Astrocyte (in vitro differentiated cells and primary cell): ENCODE data around the gene STOML1. TPM values are rescaled to one million over a fixed set of nuclear protein-coding genes. Genes with fewer than 3 reads are reported as not detected.
A peak's percentile ranks its signal among the peaks of the same experiment; 100 is the strongest.

Experiments
- DNase-seq: peaks from one replicate; pipeline ENCODE4 v3.0.0-alpha.2; 2010; ENCODE audit warnings: low read depth
- FAIRE-seq: peaks from 2 replicates; lab custom pipeline; 2011; peaks lifted over from hg19 to GRCh38; lab: Jason Lieb, UNC
- H2AFZ ChIP-seq: 2 replicates; pipeline ENCODE4 v1.6.0; 2012; ENCODE audit warnings: low read depth, low read length, inconsistent platforms
- H3K27ac ChIP-seq: 2 replicates; pipeline ENCODE4 v1.5.1; 2011; ENCODE audit warnings: low read depth, low read length, inconsistent platforms
- H3K27me3 ChIP-seq: 2 replicates; pipeline ENCODE4 v1.6.0; 2011; ENCODE audit warnings: low read length, inconsistent platforms; ENCODE audit not compliant: insufficient read depth
- H3K36me3 ChIP-seq: 2 replicates; pipeline ENCODE4 v1.5.1; 2011; ENCODE audit warnings: low read length, inconsistent platforms; ENCODE audit not compliant: insufficient read depth
- H3K4me1 ChIP-seq: 2 replicates; pipeline ENCODE4 v1.5.1; 2011; ENCODE audit warnings: low read length, inconsistent platforms; ENCODE audit not compliant: insufficient read depth
- H3K4me2 ChIP-seq: 2 replicates; pipeline ENCODE4 v1.6.0; 2012; ENCODE audit warnings: low read length, inconsistent platforms
- H3K4me3 ChIP-seq: 2 replicates; pipeline ENCODE4 v1.5.1; 2011; ENCODE audit warnings: low read depth, mild to moderate bottlenecking, low read length, inconsistent platforms; ENCODE audit not compliant: insufficient read depth
- H3K79me2 ChIP-seq: 2 replicates; pipeline ENCODE4 v1.6.0; 2012; ENCODE audit warnings: mild to moderate bottlenecking, low read length, inconsistent platforms; ENCODE audit not compliant: insufficient read depth
- H3K9ac ChIP-seq: 2 replicates; pipeline ENCODE4 v1.6.0; 2012; ENCODE audit warnings: mild to moderate bottlenecking, low read length, inconsistent platforms
- H3K9me3 ChIP-seq: 2 replicates; pipeline ENCODE4 v1.5.1; 2012; ENCODE audit warnings: low read depth, mild to moderate bottlenecking, low read length, inconsistent platforms; ENCODE audit not compliant: insufficient read depth
- H4K20me1 ChIP-seq: 2 replicates; pipeline ENCODE4 v1.6.0; 2012; ENCODE audit warnings: low read length, inconsistent platforms; ENCODE audit not compliant: insufficient read depth
- H3K27ac Mint-ChIP-seq: one replicate; pipeline ENCODE4 v1.8.0; 2021; ENCODE audit warnings: mild to moderate bottlenecking, mixed read lengths; ENCODE audit not compliant: unreplicated experiment
- H3K27me3 Mint-ChIP-seq: one replicate; pipeline ENCODE4 v1.8.0; 2021; ENCODE audit warnings: low read depth, mixed read lengths; ENCODE audit not compliant: unreplicated experiment
- H3K36me3 Mint-ChIP-seq: one replicate; pipeline ENCODE4 v1.8.0; 2021; ENCODE audit warnings: low read depth, mixed read lengths; ENCODE audit not compliant: unreplicated experiment
- H3K4me1 Mint-ChIP-seq: one replicate; pipeline ENCODE4 v1.8.0; 2021; ENCODE audit warnings: low read depth, mixed read lengths; ENCODE audit not compliant: unreplicated experiment
- H3K4me3 Mint-ChIP-seq: one replicate; pipeline ENCODE4 v1.8.0; 2021; ENCODE audit warnings: mild to moderate bottlenecking, moderate library complexity, mixed read lengths; ENCODE audit not compliant: unreplicated experiment
- H3K9me3 Mint-ChIP-seq: one replicate; pipeline ENCODE4 v1.8.0; 2021; ENCODE audit warnings: mild to moderate bottlenecking, mixed read lengths; ENCODE audit not compliant: unreplicated experiment
- EZH2 ChIP-seq: IDR thresholded peaks from 2 replicates; pipeline ENCODE4 v1.6.1; 2012; ENCODE audit warnings: mild to moderate bottlenecking, low read length, inconsistent platforms; ENCODE audit not compliant: insufficient read depth
- total RNA-seq: library from RNA; stranded (reverse); gene quantifications from 2 replicates; pipeline ENCODE4 v1.2.1, GENCODE V29; 2021
- TF ChIP-seq, protein P1 (sequence below): IDR thresholded peaks from 2 replicates; pipeline ENCODE4 v1.5.1; 2011; ENCODE audit warnings: low read depth, mild to moderate bottlenecking, inconsistent platforms, low read length, moderate library complexity; ENCODE audit not compliant: insufficient read depth

STOML1 gene
- total RNA-seq, 1 donor from 2014 or later = 12.4 TPM

DNA sequence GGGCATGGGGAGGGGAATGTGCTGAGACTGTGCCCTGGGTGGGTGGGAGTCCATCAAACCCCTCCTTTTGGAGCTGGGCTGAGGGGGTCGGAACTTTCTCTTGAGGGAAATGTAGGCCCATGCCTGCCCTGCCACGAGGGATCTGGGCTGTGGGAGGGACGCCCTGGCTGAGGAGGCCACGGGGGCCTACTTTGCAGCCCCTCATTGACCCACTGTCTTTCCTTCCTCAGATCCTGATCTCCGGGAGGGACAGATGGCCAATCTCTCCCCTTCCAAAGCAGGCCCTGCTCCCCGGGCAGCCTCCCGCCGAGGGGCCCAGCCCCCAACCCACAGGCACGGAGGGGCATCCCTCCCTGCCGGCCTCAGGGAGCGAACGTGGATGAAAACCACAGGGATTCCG, 40.5 kb downstream of the STOML1 start:
- Histone ChIP-seq H3K9me3 (no peaks in the 10 kb centered on the region), H3K9ac (peak overlapping the region; percentile 76), H3K27me3 (no peaks in the 10 kb centered on the region), H3K4me2 (peak overlapping the region; percentile 61), H3K36me3 (peaks cover 39% of the 10 kb centered on the region), H3K27ac (peak overlapping the region; percentile 83), H2AFZ (no peak overlapping the region), H4K20me1 (peaks cover 6% of the 10 kb centered on the region), H3K4me3 (no peak overlapping the region), H3K4me1 (peaks cover 29% of the 10 kb centered on the region), H3K79me2 (no peaks in the 10 kb centered on the region)
- FAIRE-seq = no peak
- H3K36me3 Mint-ChIP-seq = peaks cover 23% of the 10 kb centered on the region
- H3K4me1 Mint-ChIP-seq = peaks cover 41% of the 10 kb centered on the region
- no peaks in the 10 kb centered on the region for H3K27me3 Mint-ChIP-seq
- no peak for DNase-seq
- TF ChIP-seq, protein P1, sequence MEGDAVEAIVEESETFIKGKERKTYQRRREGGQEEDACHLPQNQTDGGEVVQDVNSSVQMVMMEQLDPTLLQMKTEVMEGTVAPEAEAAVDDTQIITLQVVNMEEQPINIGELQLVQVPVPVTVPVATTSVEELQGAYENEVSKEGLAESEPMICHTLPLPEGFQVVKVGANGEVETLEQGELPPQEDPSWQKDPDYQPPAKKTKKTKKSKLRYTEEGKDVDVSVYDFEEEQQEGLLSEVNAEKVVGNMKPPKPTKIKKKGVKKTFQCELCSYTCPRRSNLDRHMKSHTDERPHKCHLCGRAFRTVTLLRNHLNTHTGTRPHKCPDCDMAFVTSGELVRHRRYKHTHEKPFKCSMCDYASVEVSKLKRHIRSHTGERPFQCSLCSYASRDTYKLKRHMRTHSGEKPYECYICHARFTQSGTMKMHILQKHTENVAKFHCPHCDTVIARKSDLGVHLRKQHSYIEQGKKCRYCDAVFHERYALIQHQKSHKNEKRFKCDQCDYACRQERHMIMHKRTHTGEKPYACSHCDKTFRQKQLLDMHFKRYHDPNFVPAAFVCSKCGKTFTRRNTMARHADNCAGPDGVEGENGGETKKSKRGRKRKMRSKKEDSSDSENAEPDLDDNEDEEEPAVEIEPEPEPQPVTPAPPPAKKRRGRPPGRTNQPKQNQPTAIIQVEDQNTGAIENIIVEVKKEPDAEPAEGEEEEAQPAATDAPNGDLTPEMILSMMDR = no peak
- TF ChIP-seq EZH2 = no peak
- H3K4me3 Mint-ChIP-seq = peak overlapping the region; percentile 29
- H3K9me3 Mint-ChIP-seq = no peaks in the 10 kb centered on the region
- H3K27ac Mint-ChIP-seq = peak overlapping the region; percentile 96

DNA sequence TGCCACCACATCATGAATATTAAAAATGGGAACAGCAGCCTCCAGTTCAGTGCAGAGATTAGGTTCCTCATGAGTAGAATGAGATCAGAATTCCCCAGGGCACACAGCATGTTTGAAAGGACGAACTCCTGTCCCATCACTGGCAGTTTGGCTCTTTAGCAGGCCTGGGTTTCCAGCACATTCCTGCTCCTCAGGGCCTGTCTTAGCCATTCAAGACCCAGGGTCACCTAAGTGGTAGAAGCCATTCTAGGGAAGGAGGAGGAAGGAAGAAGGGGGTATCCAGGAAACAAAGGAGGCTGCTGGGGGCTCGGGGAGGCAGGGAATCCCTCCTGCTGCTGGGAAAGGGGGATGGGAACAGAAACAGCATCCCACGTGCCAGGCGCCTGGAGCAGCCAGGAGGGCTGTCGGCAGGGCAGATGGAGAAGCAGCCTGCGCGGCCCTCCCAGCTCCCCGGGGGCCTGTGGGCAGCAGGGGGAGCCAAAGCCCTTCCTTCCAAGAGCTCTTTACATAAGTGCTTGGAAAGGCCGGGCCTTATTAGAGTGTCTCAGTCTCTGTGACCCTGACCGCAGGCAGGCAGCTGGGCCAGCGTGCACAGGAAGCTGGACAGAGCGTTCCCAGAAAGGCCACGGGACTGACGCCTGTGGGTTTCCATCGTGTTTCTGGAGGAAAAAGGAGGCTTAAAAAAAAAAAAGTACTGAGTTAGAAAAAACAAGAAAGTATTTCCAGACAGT, 41.1 kb downstream of the STOML1 start:
- H2AFZ ChIP-seq = no peak overlapping the region
- no peaks in the 10 kb centered on the region for H3K27me3 Mint-ChIP-seq
- peak; percentile 98 for DNase-seq
- peaks cover 25% of the 10 kb centered on the region for H3K36me3 Mint-ChIP-seq
- H3K4me1 Mint-ChIP-seq = peaks cover 39% of the 10 kb centered on the region
- TF ChIP-seq EZH2 = no peak
- TF ChIP-seq, protein P1 = peak; percentile 64
- H3K9ac ChIP-seq = peak overlapping the region; percentile 76
- H3K9me3 ChIP-seq = no peaks in the 10 kb centered on the region
- peaks cover 23% of the 10 kb centered on the region for H3K4me1 ChIP-seq
- no peaks in the 10 kb centered on the region for H3K27me3 ChIP-seq
- peak overlapping the region; percentile 96 for H3K27ac Mint-ChIP-seq
- H3K9me3 Mint-ChIP-seq = no peaks in the 10 kb centered on the region
- FAIRE-seq = peak; percentile 17
- peaks cover 39% of the 10 kb centered on the region for H3K36me3 ChIP-seq
- peak overlapping the region; percentile 61 for H3K4me2 ChIP-seq
- H3K4me3 Mint-ChIP-seq = peak overlapping the region; percentile 29
- H3K27ac ChIP-seq = peak overlapping the region; percentile 83
- no peaks in the 10 kb centered on the region for H3K79me2 ChIP-seq
- H3K4me3 ChIP-seq = no peak overlapping the region
- H4K20me1 ChIP-seq = peaks cover 6% of the 10 kb centered on the region

DNA sequence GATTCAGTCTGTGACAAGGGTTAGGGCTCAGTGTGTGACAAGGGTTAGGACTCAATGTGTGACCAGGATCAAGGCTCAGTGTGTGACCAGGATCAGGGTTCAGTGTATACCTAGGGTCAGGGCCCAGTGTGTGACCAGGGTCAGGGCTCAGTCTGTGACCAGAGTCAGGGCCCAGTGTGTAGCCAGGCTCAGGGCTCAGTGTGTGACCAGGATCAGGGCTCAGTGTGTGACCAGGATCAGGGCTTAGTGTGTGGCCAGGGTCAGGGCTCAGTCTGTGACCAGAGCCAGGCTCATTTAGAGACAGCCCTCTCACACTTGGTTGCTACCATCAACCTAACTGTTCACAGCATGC, 41.6 kb downstream of the STOML1 start:
- H3K4me1 ChIP-seq = peaks cover 17% of the 10 kb centered on the region
- no peak overlapping the region for H3K4me3 Mint-ChIP-seq
- no peak overlapping the region for H3K4me2 ChIP-seq
- H2AFZ ChIP-seq = no peak overlapping the region
- H3K4me3 ChIP-seq = no peak overlapping the region
- peak overlapping the region; percentile 83 for H3K27ac ChIP-seq
- H3K27me3 ChIP-seq = no peaks in the 10 kb centered on the region
- no peak for DNase-seq
- no peaks in the 10 kb centered on the region for H3K27me3 Mint-ChIP-seq
- H3K36me3 ChIP-seq = peaks cover 39% of the 10 kb centered on the region
- H4K20me1 ChIP-seq = peaks cover 6% of the 10 kb centered on the region
- no peak for FAIRE-seq
- no peaks in the 10 kb centered on the region for H3K9me3 ChIP-seq
- TF ChIP-seq, protein P1 = no peak
- TF ChIP-seq EZH2 = no peak
- H3K9ac ChIP-seq = peak overlapping the region; percentile 76
- no peaks in the 10 kb centered on the region for H3K79me2 ChIP-seq
- H3K4me1 Mint-ChIP-seq = peaks cover 38% of the 10 kb centered on the region
- H3K9me3 Mint-ChIP-seq = no peaks in the 10 kb centered on the region
- peak overlapping the region; percentile 88 for H3K27ac Mint-ChIP-seq
- H3K36me3 Mint-ChIP-seq = peaks cover 25% of the 10 kb centered on the region
